IPS-18c (cell line): ENCODE measurements around the gene PLEKHH1.

ENCODE experiments used
- H3K4me3 ChIP-seq: 2 replicates; pipeline ENCODE4 v1.7.0; 2013; ENCODE audit warnings: low read depth, mild to moderate bottlenecking, low read length, moderate library complexity; ENCODE audit not compliant: insufficient read depth
- H3K9me3 ChIP-seq: one replicate; pipeline ENCODE4 v1.6.1; 2013; ENCODE audit warnings: mild to moderate bottlenecking, low read length, moderate library complexity; ENCODE audit not compliant: control insufficient read depth, insufficient read depth

PLEKHH1 gene

DNA sequence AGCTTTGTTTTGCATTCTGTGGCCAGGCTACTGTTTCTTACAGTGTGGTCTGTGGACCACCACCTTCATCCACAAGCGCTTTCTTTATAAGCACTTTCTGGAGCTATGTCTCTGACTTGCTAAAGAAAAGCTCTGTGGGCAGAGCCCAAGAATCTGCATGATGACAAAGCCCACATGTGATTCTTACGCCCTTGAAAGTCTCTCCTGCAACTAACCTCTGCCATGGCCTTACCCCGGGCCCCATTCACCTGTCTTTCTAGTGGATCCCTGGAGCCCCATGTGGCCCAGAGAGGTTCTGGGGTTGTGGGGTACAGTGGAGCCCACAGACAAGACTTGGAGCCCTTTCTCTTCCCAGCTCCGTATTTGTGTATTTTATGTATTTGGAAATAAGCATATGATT, 16.6 kb downstream of the PLEKHH1 start:
- no peak overlapping the region for H3K4me3 ChIP-seq
- no peaks in the 10 kb centered on the region for H3K9me3 ChIP-seq

DNA sequence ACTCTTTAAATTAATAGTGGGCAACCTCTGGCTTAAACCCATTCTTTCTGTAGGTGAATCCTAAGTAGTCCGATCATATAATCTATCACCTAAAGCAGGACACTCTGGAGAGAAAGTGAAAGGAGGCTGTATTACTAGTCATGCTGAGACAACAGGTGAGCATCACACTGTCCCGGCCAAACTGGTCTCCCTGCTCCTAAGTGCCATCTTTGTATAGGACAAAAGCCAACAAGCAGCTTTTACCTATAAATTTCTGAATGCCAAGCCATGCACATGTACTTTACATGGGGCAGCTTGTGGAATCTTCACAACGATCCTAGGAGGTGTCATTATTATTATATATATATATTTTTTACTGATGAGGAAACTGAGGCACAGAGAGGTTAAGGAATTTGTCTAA, 18.0 kb downstream of the PLEKHH1 start:
- Histone ChIP-seq H3K4me3 (no peak overlapping the region), H3K9me3 (no peaks in the 10 kb centered on the region)

DNA sequence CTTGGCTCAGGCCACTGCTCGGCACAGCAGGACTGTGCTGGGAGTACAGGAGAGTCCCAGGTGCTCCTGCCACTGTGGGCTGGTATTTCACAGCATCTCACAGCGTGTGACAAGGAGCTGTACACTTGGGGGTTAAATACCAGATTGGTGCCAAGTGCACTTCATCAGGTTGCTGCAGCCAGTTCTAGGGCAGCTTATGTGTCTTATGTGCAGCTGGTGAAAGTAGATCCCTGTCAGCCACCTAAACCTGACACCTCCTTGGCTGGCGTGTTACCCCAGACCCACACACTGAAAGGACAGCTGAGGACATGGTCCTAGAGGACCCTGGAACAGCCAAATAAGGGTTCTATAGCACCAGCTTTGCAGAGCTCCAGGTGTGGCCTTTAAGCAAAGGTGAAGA, 18.9 kb downstream of the PLEKHH1 start:
- Histone ChIP-seq H3K9me3 (no peaks in the 10 kb centered on the region), H3K4me3 (no peak overlapping the region)

DNA sequence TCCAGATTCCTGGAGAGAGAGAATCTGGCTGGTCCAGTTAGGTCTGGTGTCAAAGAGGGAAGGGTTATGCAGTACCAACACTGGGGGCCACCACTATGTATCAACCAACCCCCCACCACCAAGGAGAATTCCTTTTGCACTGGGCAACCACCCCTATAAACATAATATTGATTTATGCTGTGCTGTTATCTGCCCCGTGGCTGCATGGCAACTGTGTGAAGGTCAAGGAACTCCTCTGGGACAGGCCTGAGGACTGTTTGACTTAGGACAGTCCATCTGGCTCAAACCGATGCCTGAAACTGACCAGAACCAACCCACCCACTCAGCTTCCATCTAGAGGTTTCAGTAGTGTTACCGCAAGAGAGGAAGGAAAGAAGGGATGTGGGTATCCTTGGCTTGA, 20.5 kb downstream of the PLEKHH1 start:
- no peak overlapping the region for H3K4me3 ChIP-seq

DNA sequence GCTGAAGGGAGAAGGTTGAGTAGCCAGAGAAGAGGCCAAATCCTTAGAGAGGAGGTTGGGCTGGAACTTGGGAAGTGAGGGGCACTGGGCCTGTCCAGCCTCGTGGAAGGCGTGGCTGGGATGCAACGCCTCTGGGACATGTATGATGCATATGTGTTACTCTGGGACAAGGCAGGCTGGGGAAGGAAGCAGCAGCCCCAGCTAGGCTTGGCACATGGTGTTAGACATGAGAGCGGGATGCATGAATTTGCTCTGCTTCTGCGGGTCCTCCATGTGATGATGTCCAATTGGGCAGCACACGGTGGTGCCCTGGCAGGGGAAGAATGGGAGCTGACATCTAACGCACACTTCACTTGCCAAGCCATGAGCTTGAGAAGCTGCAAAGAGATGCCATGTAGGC, 21.3 kb downstream of the PLEKHH1 start:
- no peak overlapping the region for H3K4me3 ChIP-seq
- H3K9me3 ChIP-seq: no peaks in the 10 kb centered on the region

More for the DNA sequence above, 20.5 kb downstream of the PLEKHH1 start:
- no peaks in the 10 kb centered on the region for H3K9me3 ChIP-seq

DNA sequence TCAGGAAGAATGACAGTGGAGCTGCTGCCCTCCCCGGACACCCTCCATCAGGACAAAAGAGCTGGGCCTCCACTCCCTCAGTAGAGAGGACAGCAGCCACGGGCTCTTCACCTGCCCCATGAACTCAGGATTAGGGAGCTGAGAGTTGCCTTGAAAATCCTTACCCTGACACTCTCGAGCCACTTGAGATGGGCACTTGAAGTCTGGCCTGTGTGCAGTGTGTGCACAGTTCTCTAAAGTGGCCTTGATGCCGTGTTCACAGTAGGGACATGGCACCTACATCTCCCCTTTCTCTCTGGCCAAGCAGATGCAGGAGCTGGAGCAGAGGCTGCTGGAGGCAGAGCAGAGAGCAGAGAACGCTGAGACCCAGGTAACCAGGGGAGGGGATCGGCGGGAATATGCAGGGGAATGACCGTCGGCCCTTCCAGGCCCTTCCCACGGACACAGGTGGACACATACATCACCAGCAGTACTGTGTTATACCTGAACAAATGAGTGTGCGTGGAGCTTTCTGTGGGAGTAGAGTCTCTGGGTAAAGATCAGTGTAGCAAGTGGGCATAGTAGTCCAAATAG, 22.5 kb downstream of the PLEKHH1 start:
- Histone ChIP-seq H3K9me3 (no peaks in the 10 kb centered on the region), H3K4me3 (no peak overlapping the region)

DNA sequence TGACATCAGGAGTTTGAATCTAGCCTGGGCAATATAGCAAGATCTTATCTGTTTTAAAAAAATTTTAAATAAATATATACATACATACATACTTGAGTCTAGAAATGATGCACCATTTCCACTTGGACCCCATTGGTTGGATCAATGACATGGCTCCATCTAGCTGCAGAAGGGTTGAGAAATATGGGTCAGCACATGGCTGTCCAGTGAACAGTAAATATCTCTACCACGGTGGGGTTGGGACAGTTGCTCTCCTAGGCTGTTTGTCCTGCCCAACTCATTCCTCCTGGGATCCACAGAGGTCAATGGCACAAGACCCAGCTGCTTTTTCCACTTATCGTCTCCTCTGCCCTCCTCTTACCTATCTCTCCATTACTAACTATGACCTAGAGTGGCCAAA, 23.6 kb downstream of the PLEKHH1 start:
- no peak overlapping the region for H3K4me3 ChIP-seq
- no peaks in the 10 kb centered on the region for H3K9me3 ChIP-seq

DNA sequence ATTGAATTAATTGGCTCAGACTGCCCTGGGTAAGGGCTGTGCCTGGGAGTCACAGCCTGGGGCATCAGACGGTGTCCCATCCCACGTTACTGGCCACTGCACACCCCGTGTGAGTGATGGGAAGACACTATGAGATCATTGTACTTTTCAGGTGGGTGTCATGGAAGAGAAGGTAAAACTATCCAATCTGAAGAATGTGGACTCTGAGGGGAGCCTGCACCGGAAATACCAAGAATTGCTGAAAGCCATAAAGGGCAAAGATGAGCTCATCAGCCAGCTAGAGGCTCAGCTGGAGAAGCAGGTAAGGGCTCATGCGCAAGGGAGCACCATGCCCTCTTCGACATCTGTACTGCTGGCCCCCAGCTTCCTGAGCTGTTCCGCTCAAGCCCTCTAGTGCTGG, 24.0 kb downstream of the PLEKHH1 start:
- no peaks in the 10 kb centered on the region for H3K9me3 ChIP-seq
- no peak overlapping the region for H3K4me3 ChIP-seq

DNA sequence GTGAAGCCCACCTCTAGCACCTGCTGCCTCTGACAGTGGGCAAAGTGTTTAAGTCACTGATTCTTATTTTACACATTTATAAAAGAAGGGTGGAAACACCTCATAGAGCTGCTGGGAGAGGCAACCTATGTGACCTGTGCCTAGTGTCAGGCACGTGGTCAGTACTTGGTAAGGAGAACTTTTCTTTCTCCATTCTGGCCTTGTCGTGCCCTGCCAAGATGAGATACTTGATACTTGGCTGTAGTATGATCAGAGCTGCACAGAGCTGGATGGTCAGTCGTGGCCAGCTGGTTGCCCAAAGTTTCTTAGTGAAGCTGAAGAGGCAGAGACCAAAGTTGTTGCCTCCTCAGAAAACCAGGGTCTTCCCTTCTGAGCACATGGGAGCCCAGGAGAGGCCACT, 24.6 kb downstream of the PLEKHH1 start:
- Histone ChIP-seq H3K4me3 (no peak overlapping the region), H3K9me3 (no peaks in the 10 kb centered on the region)

DNA sequence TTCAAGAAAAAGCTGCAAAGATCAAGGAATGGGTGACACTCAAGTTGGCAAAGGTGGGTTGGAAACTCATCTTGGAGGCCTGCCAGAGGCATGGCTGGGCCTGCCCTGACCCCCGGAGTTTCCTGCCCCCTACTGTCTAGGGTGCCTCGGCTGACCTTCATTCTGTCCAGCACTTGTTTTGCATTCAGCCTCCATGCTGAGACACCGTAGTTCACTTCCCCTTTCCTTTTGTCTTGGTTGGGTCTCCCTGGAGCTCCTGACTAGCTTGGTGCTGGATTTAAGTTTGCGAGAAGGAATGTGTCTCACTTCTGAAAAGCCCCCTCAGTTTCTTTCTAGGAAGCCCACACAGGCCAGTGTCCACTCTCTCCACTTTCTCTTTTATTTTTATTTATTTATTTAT, 26.5 kb downstream of the PLEKHH1 start:
- Histone ChIP-seq H3K4me3 (no peak overlapping the region), H3K9me3 (no peaks in the 10 kb centered on the region)

DNA sequence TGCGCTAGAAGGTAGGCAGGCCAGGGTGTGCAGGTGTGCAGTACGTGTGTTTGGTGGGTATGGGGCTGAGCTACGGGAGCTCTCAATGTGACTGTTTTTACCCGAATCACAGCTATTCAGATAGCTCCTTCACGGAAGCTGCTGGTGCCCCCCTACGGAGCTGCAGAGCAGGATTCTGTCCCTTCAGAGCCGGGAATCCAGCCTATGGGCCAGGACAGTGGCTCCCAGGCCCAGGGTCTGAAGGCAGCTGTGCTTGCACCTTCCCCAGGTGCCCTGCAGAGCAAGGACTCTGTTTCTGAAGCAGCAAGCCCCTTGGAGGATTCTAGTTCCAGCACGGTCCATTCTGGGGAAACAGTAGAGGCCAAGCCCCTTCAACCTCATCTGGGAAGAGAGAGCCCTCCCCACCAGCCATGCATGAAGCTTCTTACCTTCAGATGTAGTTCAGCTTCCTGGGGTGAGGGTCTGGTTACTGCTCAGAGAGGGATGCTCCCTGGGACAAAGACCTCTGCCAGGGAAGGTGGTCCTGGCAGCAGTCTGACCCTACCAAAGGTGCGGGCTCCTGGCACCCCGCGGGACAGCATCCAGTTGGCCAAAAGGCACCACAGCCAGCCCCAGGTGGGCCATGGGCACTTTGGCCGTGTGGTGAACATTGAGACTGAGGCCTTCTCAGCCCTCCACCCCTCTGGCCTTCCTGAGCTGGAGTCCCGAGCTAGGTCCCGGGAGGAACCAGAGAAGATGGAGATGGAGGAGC, 29.1 kb downstream of the PLEKHH1 start:
- no peaks in the 10 kb centered on the region for H3K9me3 ChIP-seq

DNA sequence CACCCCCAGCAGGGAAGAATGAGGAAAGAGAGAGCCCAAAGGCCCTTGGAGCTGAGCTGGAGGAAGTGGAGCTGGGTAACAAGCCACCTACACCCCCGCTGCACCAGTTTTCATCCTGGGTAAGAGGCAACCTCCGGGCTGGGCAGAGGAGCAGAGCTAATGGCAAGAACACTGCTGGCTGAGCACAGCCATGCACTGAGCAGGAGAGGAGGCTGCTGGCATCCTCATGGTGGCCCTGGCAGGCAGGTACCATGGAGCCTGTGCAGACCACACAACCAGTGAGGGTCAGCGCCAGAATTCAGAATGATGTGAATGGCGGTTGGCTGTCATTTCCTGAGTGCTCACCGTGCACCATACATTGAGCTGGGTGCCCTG, 29.7 kb downstream of the PLEKHH1 start:
- no peaks in the 10 kb centered on the region for H3K9me3 ChIP-seq
- H3K4me3 ChIP-seq: no peak overlapping the region

More for the DNA sequence above, 29.1 kb downstream of the PLEKHH1 start:
- H3K4me3 ChIP-seq: no peak overlapping the region

DNA sequence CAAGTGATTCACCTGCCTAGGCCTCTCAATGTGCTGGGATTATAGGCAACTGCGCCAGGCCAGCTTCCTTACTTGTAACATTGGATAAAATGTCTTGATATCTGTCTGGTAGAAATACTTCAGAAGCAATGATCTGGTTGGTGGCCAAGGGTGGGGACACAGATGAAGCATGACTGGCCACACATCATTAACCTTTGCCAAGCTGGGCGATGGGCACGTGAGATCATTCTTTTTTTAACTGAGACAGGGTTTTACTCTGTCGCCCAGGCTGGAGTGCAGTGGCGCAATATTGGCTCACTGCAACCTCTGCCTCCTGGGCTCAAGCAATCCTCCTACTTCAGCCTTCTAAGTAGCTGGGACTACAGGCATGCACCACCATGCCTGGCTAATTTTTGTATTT, 31.1 kb downstream of the PLEKHH1 start:
- Histone ChIP-seq H3K4me3 (no peak overlapping the region), H3K9me3 (no peaks in the 10 kb centered on the region)

DNA sequence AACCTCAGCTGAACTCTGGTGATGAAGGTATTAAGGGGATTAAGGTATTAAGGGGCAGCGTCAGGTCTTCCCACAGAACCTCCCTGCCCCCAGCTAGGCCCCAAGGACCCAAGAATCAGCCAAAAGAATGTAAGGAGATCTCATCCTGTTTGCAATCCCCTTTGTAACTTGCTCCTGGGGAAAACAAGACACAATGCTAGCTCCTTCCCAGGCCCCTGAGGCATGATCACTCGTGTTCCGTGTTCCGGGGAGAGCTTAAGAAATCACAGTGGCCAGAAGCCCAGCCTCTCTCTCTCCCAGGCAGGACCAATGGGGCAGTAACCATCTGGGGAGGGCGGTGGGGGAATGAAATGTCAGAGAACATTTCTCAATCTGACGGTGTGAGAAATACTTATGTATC, 33.8 kb downstream of the PLEKHH1 start:
- H3K9me3 ChIP-seq: peaks cover 3% of the 10 kb centered on the region
- no peak overlapping the region for H3K4me3 ChIP-seq

DNA sequence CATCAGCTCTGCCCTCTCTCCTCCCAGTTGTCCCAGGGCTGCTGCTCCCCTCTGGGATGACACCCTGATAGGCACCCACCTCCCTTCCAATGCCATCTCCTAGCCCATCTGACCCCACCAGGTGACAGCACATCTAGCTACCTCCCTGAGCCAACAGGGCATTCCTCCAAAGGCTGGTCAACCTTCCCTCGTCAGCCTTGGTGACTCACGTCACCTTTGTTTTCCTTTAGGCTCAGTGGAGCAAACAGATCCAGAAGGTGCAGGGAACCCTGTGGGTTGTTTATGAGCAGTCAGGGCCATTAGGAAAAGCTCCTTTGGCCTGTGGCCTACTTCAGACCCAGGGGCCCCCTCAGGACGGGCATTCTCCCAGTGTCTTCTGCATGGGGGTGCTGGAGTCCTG, 34.6 kb downstream of the PLEKHH1 start:
- no peak overlapping the region for H3K4me3 ChIP-seq
- H3K9me3 ChIP-seq: peaks cover 3% of the 10 kb centered on the region

DNA sequence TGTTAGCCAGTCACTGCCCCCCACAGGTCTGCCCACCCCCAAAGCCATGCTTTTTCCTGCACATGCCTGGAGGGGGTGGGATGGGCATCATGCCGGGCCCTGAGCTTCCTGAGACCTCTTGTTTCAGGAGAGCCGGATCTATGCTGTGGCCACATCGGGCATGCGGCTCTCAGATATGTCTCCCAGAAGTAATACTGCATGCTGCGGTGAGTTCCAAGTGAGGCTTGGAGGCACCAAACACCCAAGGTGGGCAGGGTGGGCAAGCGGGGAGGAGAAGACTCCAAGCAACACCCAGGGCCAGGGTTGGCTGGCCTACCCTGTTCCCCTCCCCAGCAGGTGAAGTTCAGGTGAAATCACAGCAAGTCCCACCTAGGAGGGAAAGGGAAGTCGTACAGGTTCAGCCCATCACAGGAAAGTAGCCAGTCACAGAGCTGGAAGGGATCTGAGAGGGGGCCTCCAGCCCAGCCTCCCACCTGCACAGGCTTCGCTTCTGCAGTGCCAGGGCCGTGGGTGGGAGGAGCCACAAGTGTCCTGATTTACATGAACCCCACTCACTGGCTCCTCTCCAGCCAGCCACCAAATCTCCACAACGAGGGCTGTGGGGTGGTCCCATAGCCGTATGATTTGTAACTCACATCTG, 36.0 kb downstream of the PLEKHH1 start:
- no peak overlapping the region for H3K4me3 ChIP-seq
- peaks cover 3% of the 10 kb centered on the region for H3K9me3 ChIP-seq

DNA sequence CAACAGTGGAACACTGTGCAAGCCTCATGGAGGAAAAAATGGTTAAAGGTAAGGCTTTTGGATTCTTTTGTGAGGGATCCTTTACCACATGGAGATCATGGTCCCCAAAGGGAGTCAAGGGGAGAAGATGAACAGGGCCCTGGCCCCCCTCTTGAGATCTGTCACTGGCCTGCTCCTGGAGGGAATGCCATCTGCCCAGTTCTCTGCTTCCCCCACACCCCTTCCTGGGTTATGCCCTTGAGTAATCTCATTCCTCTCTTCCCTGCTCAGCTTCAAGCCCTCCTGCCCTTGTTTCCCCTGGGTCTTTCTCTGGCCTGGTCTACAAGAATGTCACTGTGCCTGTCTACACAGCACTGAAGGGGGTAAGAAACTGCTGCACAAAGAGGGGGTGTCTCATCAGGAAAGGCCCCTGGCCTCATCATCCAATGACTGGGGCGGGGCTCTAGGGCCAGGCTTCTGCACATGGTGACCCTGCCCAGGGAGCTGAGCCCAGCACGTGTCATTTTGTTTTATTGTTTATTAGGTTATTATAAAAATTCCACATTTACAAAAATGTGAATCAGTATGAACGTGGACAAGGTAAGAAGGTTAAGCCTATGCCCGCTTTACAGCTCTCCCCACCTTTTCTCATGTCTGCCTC, 36.7 kb downstream of the PLEKHH1 start:
- no peak overlapping the region for H3K4me3 ChIP-seq
- peaks cover 3% of the 10 kb centered on the region for H3K9me3 ChIP-seq

DNA sequence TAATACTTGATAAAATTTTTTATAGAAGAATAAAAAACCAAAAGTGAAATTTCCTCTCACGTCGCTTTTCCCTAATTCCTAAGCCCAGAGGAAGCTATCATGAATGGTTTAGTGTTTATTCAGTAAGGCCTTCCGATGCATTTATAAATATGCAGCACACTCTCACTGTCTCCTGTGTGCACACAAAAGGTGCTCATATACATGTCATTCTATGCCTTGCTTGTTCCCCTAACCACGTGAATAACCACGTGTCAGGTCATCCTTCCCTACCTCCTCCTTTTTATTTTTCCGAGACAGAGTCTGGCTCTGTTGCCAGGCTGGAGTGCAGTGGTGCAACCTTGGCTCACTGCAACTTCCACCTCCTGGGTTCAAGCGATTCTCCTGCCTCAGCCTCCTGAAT, 37.4 kb downstream of the PLEKHH1 start:
- H3K9me3 ChIP-seq: peaks cover 3% of the 10 kb centered on the region
- H3K4me3 ChIP-seq: no peak overlapping the region
